Thoracic aorta (tissue), 2 donors: ENCODE results near the gene CST8. TPM values are rescaled to one million over a fixed set of nuclear protein-coding genes. Genes with fewer than 3 reads are reported as not detected.

ENCODE experiments used
- ATAC-seq: fragments of 150-250 bp; one replicate; pipeline ENCODE4 v1.8.0; 2017; ENCODE audit warnings: low read depth; ENCODE audit not compliant: insufficient number of reproducible peaks, low FRiP score
- DNase-seq: peaks from one replicate; pipeline ENCODE4 v3.0.0-alpha.2; 2020; ENCODE audit warnings: low spot score
- H3K27ac ChIP-seq, 2 donors: fragments of 200-600 bp; sonication (generic); 1 replicate in 1 of 2; 2 replicates in 1 of 2; pipeline ENCODE4 v1.5.1; 2016; ENCODE audit warnings: mild to moderate bottlenecking in 2 of 2, moderate library complexity in 2 of 2
- H3K27me3 ChIP-seq: fragments of 200-600 bp; sonication (generic); replicated peaks from 2 replicates; pipeline ENCODE4 v1.6.0; 2016; ENCODE audit warnings: mild to moderate bottlenecking; ENCODE audit not compliant: insufficient read depth
- H3K36me3 ChIP-seq: fragments of 200-600 bp; sonication (generic); one replicate; pipeline ENCODE4 v1.5.1; 2016
- H3K4me1 ChIP-seq, 2 donors: fragments of 200-600 bp; sonication (generic); 1 replicate in 1 of 2; 2 replicates in 1 of 2; pipeline versions ENCODE4 v1.5.1 to v1.6.0; 2016; ENCODE audit warnings: low read depth in 2 of 2, mild to moderate bottlenecking in 1 of 2; ENCODE audit not compliant: control insufficient read depth in 1 of 2
- H3K4me3 ChIP-seq: fragments of 200-600 bp; sonication (generic); 2 replicates; pipeline ENCODE4 v1.5.1; 2016; ENCODE audit warnings: mild to moderate bottlenecking
- H3K9me3 ChIP-seq: fragments of 200-600 bp; sonication (generic); 2 replicates; pipeline ENCODE4 v1.5.1; 2016
- CTCF ChIP-seq: fragments of 200-600 bp; sonication (generic); IDR thresholded peaks from one replicate; pipeline ENCODE4 v1.5.1; 2019; ENCODE audit warnings: antibody characterized with exemption
- total RNA-seq, 2 donors: library from RNA; depleted of rRNA; stranded (reverse); fragments of >200 nt; gene quantifications; one replicate each; pipeline versions ENCODE4 v1.1.0 to v1.2.3, GENCODE V29; 2016

CST8 gene
- total RNA-seq, 2 donors from 2014 or later, result not detected

DNA sequence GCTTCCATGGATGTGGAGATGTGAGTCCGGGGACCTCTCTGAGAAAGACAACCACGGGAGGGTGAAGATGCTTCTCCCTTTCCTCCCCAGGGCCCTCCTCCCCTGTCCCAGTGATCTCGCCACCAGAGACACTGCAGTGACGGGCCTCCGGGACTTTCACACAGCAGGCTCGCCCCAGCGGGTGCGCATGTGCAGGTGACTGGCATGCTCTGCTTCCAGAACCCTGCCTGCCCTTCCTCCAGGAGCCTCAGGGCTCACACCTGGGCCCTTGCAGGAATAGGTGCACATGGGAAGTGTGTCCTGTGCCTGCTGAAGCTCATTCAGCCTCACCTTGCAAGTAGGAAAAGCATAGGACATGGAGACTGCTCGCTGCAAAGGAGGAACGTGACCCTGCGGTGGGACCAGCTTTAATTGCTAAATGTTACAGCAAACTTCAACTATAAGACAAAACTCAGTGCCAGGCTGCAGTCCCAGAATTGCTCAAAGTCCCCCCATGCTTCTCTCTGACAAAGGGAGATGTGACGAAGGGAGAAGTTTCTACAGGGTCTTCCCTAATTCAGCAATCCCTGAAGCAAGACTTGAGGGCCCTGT lies 19.2 kb downstream of the CST8 start:
- no peak for ATAC-seq
- H3K27ac ChIP-seq, result no peak overlapping the region
- no peak for TF ChIP-seq CTCF
- no peaks in the 10 kb centered on the region for H3K36me3 ChIP-seq
- no peaks in the 10 kb centered on the region for H3K9me3 ChIP-seq
- H3K4me3 ChIP-seq, result no peak overlapping the region
- DNase-seq, result no peak
- no peaks in the 10 kb centered on the region for H3K27me3 ChIP-seq
- no peaks in the 10 kb centered on the region for H3K4me1 ChIP-seq

DNA sequence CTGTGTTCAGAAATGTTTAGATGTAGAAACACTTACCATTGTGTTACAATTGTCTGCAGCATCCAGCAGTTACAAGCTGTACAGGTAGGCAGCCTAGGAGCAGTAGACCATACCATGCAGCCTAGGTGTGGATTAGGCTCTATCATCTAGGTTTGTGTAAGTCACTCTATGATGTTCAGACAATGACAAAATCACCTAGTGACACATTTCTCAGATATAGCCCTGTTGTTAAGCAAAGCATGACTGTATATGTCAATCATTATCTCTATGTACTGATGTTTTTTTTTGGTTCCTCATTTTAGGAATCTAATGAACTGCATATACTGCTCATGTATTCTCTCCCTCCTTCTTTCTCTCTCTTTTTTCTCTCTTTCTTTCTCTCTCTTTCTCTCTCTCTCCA lies 22.2 kb downstream of the CST8 start:
- H3K36me3 ChIP-seq, result no peaks in the 10 kb centered on the region
- H3K27ac ChIP-seq, result no peak overlapping the region
- no peak for DNase-seq
- no peaks in the 10 kb centered on the region for H3K4me1 ChIP-seq
- ATAC-seq, result no peak
- no peaks in the 10 kb centered on the region for H3K9me3 ChIP-seq
- H3K27me3 ChIP-seq, result no peaks in the 10 kb centered on the region
- H3K4me3 ChIP-seq, result no peak overlapping the region
- no peak for TF ChIP-seq CTCF

DNA sequence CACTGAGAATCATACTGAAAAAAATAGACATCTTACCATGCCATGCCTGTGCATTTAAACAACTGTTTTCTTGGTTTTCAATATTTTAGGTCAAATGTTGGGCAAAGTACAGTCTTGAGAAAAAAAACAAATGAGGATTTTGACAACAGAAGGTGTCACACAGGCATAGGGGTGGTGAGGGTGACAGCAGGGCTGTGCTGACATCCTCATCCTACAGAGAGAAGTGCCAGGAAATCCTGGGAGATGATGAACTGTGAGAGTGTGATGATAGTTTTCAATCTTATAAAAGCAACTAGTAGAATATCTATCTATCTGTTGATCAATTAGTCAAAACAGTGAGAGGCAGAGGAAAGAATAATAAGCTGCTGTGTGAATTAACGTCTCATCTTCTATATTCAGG lies 23.9 kb downstream of the CST8 start:
- no peak for DNase-seq
- Histone ChIP-seq H3K27ac (no peak overlapping the region), H3K36me3 (no peaks in the 10 kb centered on the region), H3K4me1 (no peaks in the 10 kb centered on the region), H3K27me3 (no peaks in the 10 kb centered on the region), H3K9me3 (no peaks in the 10 kb centered on the region), H3K4me3 (no peak overlapping the region)
- TF ChIP-seq CTCF, result no peak
- no peak for ATAC-seq

DNA sequence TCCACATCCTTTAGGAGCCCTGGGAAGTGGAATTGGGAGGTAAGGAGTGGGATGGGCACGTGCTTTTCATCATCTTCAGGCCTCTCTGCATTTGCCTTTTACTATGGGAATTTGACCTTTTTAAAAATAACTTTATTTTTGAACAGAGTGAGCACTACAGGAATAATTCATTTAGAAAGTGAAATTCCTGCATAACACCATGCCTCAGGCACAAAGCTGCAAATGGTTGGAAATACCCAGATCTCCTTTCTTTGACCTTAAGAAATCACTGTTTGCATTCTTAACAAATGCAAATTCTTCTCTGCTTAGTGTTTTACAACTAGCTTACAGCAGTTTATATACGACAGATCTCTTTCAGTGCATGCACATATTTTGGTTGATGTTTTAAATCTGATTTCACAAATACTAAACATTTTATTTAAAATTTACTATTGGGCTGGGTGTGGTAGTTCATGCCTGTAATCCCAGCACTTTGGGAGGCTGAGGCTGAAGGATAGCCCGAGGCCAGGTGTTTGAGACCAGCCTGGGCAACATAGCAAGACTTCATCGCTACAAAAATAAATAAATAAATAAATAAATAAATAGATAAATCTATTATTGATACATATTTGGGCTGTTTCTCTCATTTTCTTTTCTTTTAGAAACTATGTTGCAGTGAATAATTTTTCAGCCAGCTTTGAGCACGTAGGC lies 24.5 kb downstream of the CST8 start:
- H3K27ac ChIP-seq, result no peak overlapping the region
- no peaks in the 10 kb centered on the region for H3K27me3 ChIP-seq
- H3K4me3 ChIP-seq, result no peak overlapping the region
- no peaks in the 10 kb centered on the region for H3K4me1 ChIP-seq
- DNase-seq, result no peak
- ATAC-seq, result no peak
- TF ChIP-seq CTCF, result no peak
- H3K9me3 ChIP-seq, result no peaks in the 10 kb centered on the region
- no peaks in the 10 kb centered on the region for H3K36me3 ChIP-seq

DNA sequence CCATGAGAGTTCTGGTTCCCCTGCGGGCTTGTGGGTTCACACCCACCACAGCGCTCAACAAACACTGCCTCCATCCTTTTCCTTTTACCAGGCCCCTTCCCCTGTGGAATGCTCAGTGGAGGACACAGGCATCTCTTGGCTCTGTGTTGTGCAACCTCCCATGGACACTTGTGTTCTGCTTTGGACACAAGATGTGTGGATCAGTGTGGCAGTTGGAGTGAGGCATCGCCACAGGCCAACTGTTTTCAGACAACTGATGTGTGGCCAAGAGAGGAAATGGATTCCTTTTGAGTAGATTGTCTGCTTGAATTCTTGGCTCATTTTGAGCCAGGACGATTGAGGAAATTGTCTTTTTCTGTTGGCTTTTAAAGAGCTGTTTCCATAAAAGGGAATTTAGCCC lies 26.8 kb downstream of the CST8 start:
- no peak overlapping the region for H3K27ac ChIP-seq
- no peaks in the 10 kb centered on the region for H3K9me3 ChIP-seq
- no peaks in the 10 kb centered on the region for H3K27me3 ChIP-seq
- TF ChIP-seq CTCF, result no peak
- no peaks in the 10 kb centered on the region for H3K36me3 ChIP-seq
- DNase-seq (no peak), ATAC-seq (no peak)
- no peak overlapping the region for H3K4me3 ChIP-seq
- H3K4me1 ChIP-seq, result no peaks in the 10 kb centered on the region
